GM23338 (cell line): ENCODE data around the gene RNF8. TPM values are rescaled to one million over a fixed set of nuclear protein-coding genes. Genes with fewer than 3 reads are reported as not detected.

Experiments used
- ATAC-seq: fragments of 200-7000 bp; cut with Tn5 transposase; 3 replicates; pipeline ENCODE4 v1.9.1; 2020
- DNase-seq: peaks from one replicate; pipeline ENCODE4 v3.0.0-alpha.2; 2015; ENCODE audit warnings: low spot score
- H2AFZ ChIP-seq: fragments of 200-600 bp; sonication (generic); 2 replicates; pipeline ENCODE4 v1.8.0; 2016; ENCODE audit warnings: antibody characterized with exemption, mild to moderate bottlenecking, moderate library complexity
- H3F3A ChIP-seq: fragments of 200-600 bp; sonication (generic); replicated peaks from 2 replicates; pipeline ENCODE4 v1.8.0; 2017; ENCODE audit warnings: antibody characterized with exemption, mixed run types, low read depth
- H3K27ac ChIP-seq: fragments of 200-600 bp; sonication (generic); 2 replicates; pipeline ENCODE4 v1.6.1; 2016; ENCODE audit warnings: low read depth
- H3K27me3 ChIP-seq: fragments of 200-600 bp; sonication (generic); 2 replicates; pipeline ENCODE4 v1.8.0; 2016; ENCODE audit warnings: mild to moderate bottlenecking, mixed run types, moderate library complexity; ENCODE audit not compliant: insufficient read depth
- H3K36me3 ChIP-seq: fragments of 200-600 bp; sonication (generic); 2 replicates; pipeline ENCODE4 v1.8.0; 2016; ENCODE audit warnings: mild to moderate bottlenecking; ENCODE audit not compliant: insufficient read depth
- H3K4me1 ChIP-seq: fragments of 200-600 bp; sonication (generic); 2 replicates; pipeline ENCODE4 v1.8.0; 2016; ENCODE audit warnings: mild to moderate bottlenecking, moderate library complexity; ENCODE audit not compliant: insufficient read depth
- H3K4me2 ChIP-seq: fragments of 200-600 bp; sonication (generic); 2 replicates; pipeline ENCODE4 v1.7.1; 2017; ENCODE audit warnings: mixed run types
- H3K4me3 ChIP-seq: fragments of 200-600 bp; sonication (generic); 2 replicates; pipeline ENCODE4 v1.6.1; 2016; ENCODE audit warnings: mixed run types
- H3K79me2 ChIP-seq: fragments of 200-600 bp; sonication (generic); replicated peaks from 2 replicates; pipeline ENCODE4 v1.8.0; 2017; ENCODE audit warnings: mild to moderate bottlenecking; ENCODE audit not compliant: insufficient read depth
- H3K9me2 ChIP-seq: fragments of 200-600 bp; sonication (generic); 2 replicates; pipeline ENCODE4 v1.8.0; 2017; ENCODE audit not compliant: insufficient read depth
- H4K20me1 ChIP-seq: fragments of 200-600 bp; sonication (generic); replicated peaks from 2 replicates; pipeline ENCODE4 v1.8.0; 2017; ENCODE audit warnings: mild to moderate bottlenecking; ENCODE audit not compliant: insufficient read depth
- H3K27ac Mint-ChIP-seq: 2 replicates; pipeline ENCODE4 v1.8.0; 2020; ENCODE audit warnings: inconsistent platforms, mild to moderate bottlenecking, moderate library complexity, mixed read lengths
- H3K27me3 Mint-ChIP-seq: 3 replicates; pipeline ENCODE4 v1.8.0; 2022; ENCODE audit warnings: low read depth, mild to moderate bottlenecking, moderate library complexity, mixed read lengths, inconsistent platforms; ENCODE audit not compliant: insufficient read depth, poor library complexity
- H3K36me3 Mint-ChIP-seq: 3 replicates; pipeline ENCODE4 v1.8.0; 2021; ENCODE audit warnings: low read depth, mild to moderate bottlenecking, inconsistent platforms, moderate library complexity, mixed read lengths
- H3K4me1 Mint-ChIP-seq: 3 replicates; pipeline ENCODE4 v1.8.0; 2020; ENCODE audit warnings: mild to moderate bottlenecking, inconsistent platforms, mixed read lengths
- H3K4me3 Mint-ChIP-seq: 3 replicates; pipeline ENCODE4 v1.8.0; 2021; ENCODE audit warnings: moderate library complexity, mild to moderate bottlenecking, inconsistent platforms, mixed read lengths
- H3K9me3 Mint-ChIP-seq: 3 replicates; pipeline ENCODE4 v1.8.0; 2020; ENCODE audit warnings: moderate library complexity, mild to moderate bottlenecking, inconsistent platforms, mixed read lengths
- CREB1 ChIP-seq: fragments of 250-450 bp; sonication (Bioruptor Pico); IDR thresholded peaks from 2 replicates; pipeline ENCODE4 v1.5.0; 2020; ENCODE audit warnings: low read depth, mild to moderate bottlenecking, moderate library complexity
- CTCF ChIP-seq, 2 experiments: fragments of 200-600 bp in 1 of 2; sonication (generic) in 1 of 2; conservative IDR thresholded peaks; 2 replicates each; pipeline versions ENCODE4 v1.5.1 to v1.6.1; 2016 to 2017; ENCODE audit warnings: antibody characterized with exemption in 2 of 2, low read depth in 2 of 2, mild to moderate bottlenecking in 2 of 2, moderate library complexity in 1 of 2
- ETS1 ChIP-seq: IDR thresholded peaks from 2 replicates; pipeline ENCODE4 v1.6.1; 2016; ENCODE audit warnings: antibody characterized with exemption
- EZH2 ChIP-seq: fragments of 200-600 bp; sonication (generic); IDR thresholded peaks from one replicate; pipeline ENCODE4 v1.8.0; 2017; ENCODE audit warnings: antibody characterized with exemption, mild to moderate bottlenecking, low read depth; ENCODE audit not compliant: unreplicated experiment
- EZH2phosphoT487 ChIP-seq: fragments of 200-600 bp; sonication (generic); IDR thresholded peaks from one replicate; pipeline ENCODE4 v1.8.1; 2018; ENCODE audit warnings: antibody characterized with exemption; ENCODE audit not compliant: unreplicated experiment
- JUNB ChIP-seq: IDR thresholded peaks from one replicate; pipeline ENCODE4 v1.6.1; 2016; ENCODE audit warnings: antibody characterized with exemption; ENCODE audit not compliant: unreplicated experiment
- NANOG ChIP-seq: IDR thresholded peaks from 2 replicates; pipeline ENCODE4 v1.6.1; 2016; ENCODE audit warnings: antibody characterized with exemption, borderline replicate concordance
- POLR2AphosphoS5 ChIP-seq: IDR thresholded peaks from 2 replicates; pipeline ENCODE4 v1.6.1; 2016; ENCODE audit warnings: antibody characterized with exemption, low read depth
- REST ChIP-seq: IDR thresholded peaks from one replicate; pipeline ENCODE4 v1.6.1; 2018; ENCODE audit warnings: antibody characterized with exemption; ENCODE audit not compliant: unreplicated experiment
- STAT1 ChIP-seq: IDR thresholded peaks from one replicate; pipeline ENCODE4 v1.6.1; 2016; ENCODE audit warnings: antibody characterized with exemption; ENCODE audit not compliant: unreplicated experiment
- ZNF114 ChIP-seq: fragments of 250-450 bp; sonication (Bioruptor Pico); IDR thresholded peaks from 2 replicates; pipeline ENCODE4 v1.5.0; 2020; ENCODE audit warnings: mild to moderate bottlenecking, moderate library complexity
- ZNF331 ChIP-seq: fragments of 250-450 bp; sonication (Bioruptor Pico); IDR thresholded peaks from 2 replicates; pipeline ENCODE4 v1.5.0; 2020; ENCODE audit warnings: low read depth, mild to moderate bottlenecking, moderate library complexity
- ZNF462 ChIP-seq: fragments of 250-450 bp; sonication (Bioruptor Pico); IDR thresholded peaks from 2 replicates; pipeline ENCODE4 v1.5.0; 2020; ENCODE audit warnings: mild to moderate bottlenecking, moderate library complexity
- polyA plus RNA-seq: library from polyadenylated mRNA; unstranded; fragments of >200 nt; fragmentation: Nextera tagmentation; extraction: Ambion mirVana; gene quantifications from 2 replicates; pipeline ENCODE4 v1.2.1, GENCODE V29; 2016
- total RNA-seq: library from RNA; depleted of rRNA; stranded (reverse); fragments of >200 nt; shearing (Covaris generic); gene quantifications from 2 replicates; pipeline ENCODE4 v1.2.3, GENCODE V29; 2014

The RNF8 gene
- total and polyA plus RNA-seq, 2 experiments from 2014 or later = 41.6 to 55.2 TPM

- H3K79me2 ChIP-seq = no peaks in the 10 kb centered on the region
- Mint-ChIP-seq H3K36me3 (peaks cover 13% of the 10 kb centered on the region), H3K27me3 (peaks cover 2% of the 10 kb centered on the region), H3K9me3 (no peaks in the 10 kb centered on the region), H3K27ac (no peak overlapping the region), H3K4me3 (no peak overlapping the region), H3K4me1 (peaks cover 3% of the 10 kb centered on the region)
- no peak overlapping the region for H2AFZ ChIP-seq
- no peak overlapping the region for H3K27ac ChIP-seq
- no peak overlapping the region for H3K4me2 ChIP-seq
- H3K36me3 ChIP-seq = peaks cover 16% of the 10 kb centered on the region
- no peak for TF ChIP-seq CREB1 (CRISPR knock-in tag)
- no peak for TF ChIP-seq ZNF114
- no peak for TF ChIP-seq EZH2
- TF ChIP-seq ZNF331 (CRISPR knock-in tag) = no peak
- TF ChIP-seq CTCF (conservative IDR thresholded peaks at IDR 0.05; ENCODE audit: low read depth in 2 of 2) = no peak
- TF ChIP-seq EZH2phosphoT487 = no peak
- TF ChIP-seq REST = no peak
- no peak for TF ChIP-seq JUNB
- no peak for TF ChIP-seq ZNF462 (CRISPR knock-in tag)
- no peak for TF ChIP-seq ETS1
- no peak for TF ChIP-seq POLR2AphosphoS5
- no peak for TF ChIP-seq NANOG
- no peak for TF ChIP-seq STAT1
- no peak overlapping the region for H3K4me3 ChIP-seq
- no peak for ATAC-seq
- H4K20me1 ChIP-seq = no peaks in the 10 kb centered on the region; the same call in none of the 2 replicates
- H3F3A ChIP-seq = no peaks in the 10 kb centered on the region
- no peaks in the 10 kb centered on the region for H3K9me2 ChIP-seq
- DNase-seq = no peak
- H3K27me3 ChIP-seq = no peaks in the 10 kb centered on the region
- H3K4me1 ChIP-seq = no peaks in the 10 kb centered on the region
Measured at GRCh38 chr6:37320646-37321045, 33.1 kb upstream of the RNF8 start.
